ENCODE measurements around the gene NEUROD4.

Gene NEUROD4

DNA sequence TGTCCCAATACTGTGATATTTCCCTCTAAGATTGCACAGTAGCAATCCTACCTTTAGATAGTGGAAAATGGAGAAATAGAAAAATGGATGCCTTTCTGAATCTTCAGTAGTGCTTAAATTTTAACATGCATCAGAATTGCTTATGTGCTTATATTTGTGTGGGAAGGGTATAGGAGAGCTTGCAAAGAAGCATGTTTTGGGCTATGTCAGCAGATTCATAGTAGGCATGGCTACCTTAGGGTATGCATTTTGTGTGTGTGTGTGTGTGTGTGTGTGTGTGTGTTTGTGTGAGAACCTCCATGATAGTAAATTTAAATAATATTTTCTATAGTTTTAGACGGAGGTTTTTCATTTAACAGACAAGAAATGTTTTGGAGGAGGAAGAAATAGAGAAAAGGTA, 38.3 kb downstream of the NEUROD4 start:
- DNase-seq (ENCODE audit: low read depth in 3 of 3, low spot score in 1 of 3) = no peak

DNA sequence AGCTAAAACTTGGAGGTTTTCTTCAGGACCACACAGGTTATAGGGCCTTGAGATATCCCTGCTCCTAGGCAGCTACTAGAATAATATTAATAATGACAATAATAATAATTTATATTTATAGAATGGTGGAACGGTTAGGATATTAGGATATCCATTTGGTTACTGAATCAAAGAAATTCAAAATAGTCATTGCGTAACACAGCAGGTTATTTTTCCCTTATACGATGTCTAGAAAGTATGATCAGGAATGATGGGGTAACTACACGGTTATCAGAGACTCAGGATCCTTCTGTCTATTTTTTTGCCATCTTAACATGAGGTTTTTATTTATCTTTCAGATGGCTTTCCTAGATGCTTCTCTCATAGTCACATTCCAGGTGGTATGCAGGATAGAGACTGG, 39.0 kb downstream of the NEUROD4 start:
- DNase-seq (ENCODE audit: low read depth in 3 of 3, low spot score in 1 of 3) = no peak

DNA sequence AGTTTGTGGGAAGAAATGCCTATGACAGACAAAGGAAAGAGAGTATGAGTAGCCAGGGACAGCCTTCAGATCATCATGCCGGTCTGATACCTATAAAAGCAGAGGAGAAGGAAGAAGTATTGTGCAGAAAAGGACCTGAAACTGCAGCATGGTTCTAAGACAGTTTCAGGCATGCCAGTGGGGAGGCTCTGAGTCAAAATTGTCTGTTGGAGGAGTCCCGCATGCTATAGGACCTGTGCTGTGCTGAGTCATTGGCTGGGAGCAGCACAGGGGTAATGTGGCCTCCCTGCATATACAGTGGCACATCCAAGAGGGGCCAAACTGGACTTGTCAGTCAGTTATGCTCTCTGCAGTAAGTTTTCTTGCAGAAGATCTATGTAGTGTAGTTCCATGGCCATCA, 40.7 kb downstream of the NEUROD4 start:
- no peak for DNase-seq (ENCODE audit: low read depth in 3 of 3, low spot score in 1 of 3)

DNA sequence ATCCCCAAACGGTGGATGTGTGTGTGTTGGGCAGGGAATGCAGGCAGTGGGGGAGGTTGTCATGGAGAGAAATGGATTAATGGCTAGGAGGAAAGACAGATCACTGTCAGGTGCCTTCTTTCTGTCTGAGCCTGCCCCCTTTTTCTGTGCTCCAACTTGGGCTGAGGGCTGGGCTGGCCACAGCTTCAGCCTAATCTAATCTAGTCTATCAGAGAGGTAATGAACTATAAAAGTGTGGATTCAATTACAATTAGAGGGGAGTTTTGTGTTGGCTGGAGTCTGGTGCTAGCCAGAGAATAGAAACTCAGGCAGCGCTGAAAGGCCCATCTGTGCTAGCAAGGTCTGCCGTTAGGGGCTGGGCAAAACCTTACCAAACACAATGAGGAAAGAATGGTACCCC, 41.2 kb downstream of the NEUROD4 start:
- no peak for DNase-seq (ENCODE audit: low read depth in 3 of 3, low spot score in 1 of 3)

DNA sequence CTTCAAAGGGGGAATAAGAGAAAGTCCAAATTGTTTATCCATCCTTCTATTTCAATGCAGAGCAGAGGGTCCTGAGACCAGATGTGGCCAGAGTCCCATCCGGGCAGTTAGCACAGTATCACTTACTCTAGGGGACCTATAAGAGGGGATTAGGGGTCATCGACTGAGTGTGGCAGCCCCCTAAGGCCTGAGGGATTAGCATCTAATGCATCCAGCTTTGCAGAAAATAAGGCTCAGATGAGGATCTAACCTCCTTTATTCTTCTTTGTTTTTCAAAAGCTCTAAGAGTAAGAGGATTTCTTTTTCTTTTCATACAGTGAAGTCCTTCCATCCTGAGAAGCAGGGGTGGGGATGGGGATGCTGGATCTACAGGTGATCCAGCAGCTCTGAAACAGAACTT, 43.5 kb downstream of the NEUROD4 start:
- DNase-seq (ENCODE audit: low read depth in 3 of 3, low spot score in 1 of 3) = no peak

DNA sequence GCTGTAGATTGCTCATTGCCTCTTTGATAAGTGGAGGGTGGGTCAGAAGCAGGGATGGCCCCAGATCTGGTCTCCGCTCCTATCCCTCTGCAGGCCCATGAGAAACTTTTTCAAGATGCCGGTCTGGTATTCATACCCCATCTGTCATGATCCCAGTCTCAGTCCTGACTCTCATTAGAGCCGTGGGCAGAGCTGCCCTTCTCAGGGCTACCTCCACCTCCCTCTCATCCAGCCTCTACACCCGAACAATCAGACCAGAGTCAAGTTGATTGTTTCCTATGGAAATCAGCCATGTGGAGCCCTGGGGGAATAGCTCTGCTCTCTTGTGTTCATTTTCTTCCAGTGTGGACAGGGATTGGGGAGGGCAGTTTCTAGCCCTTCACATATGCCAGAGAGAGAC, 45.8 kb downstream of the NEUROD4 start:
- no peak for DNase-seq (ENCODE audit: low read depth in 3 of 3, low spot score in 1 of 3)

DNA sequence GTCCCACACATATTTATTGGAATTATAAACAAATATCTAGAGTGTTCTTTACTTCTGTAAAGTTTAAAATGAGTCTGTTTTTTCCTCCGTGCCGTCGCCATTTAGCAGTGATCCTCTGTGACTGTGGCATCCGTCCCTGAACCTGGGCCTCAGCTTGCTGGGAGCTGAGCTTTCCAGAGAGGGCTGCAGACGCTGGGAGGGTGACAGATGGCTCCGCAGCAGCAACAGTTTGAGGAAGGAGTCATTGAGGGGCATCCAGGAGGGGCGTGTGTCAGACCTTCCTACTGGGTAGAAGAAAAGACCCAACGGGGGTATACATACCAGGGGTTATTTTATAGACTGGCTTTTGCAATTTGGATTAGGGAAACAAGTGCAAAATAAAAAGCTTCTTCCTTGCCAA, 47.9 kb downstream of the NEUROD4 start:
- DNase-seq (ENCODE audit: low read depth in 3 of 3, low spot score in 1 of 3) = no peak

DNA sequence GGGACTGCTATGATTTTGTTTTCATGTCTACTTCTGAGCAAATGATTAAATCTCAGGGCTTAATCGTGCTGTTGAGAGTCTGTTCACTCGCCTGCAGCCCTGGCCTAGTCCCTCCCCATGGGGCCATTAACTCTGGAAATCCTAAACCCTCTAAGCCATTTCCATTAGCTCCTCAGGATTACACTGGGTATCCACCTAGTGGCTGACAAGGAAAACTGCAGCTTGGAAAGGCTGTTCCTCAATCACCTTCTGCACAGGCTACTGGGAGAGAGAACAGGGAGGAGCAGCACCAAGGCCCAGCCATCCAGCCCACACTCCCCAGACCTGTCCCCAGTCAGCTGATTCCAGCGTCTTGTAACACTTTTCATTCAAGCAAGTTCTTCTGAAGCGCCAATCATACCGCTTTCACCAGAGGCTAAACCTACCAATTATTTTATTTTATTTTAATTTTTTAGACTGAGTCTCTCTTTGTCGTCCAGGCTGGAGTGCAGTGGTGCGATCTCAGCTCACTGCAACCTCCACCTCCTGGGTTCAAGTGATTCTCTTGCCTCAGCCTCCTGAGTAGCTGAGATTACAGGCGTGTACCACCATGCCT, 48.7 kb downstream of the NEUROD4 start:
- DNase-seq (ENCODE audit: low read depth in 3 of 3, low spot score in 1 of 3) = no peak

DNA sequence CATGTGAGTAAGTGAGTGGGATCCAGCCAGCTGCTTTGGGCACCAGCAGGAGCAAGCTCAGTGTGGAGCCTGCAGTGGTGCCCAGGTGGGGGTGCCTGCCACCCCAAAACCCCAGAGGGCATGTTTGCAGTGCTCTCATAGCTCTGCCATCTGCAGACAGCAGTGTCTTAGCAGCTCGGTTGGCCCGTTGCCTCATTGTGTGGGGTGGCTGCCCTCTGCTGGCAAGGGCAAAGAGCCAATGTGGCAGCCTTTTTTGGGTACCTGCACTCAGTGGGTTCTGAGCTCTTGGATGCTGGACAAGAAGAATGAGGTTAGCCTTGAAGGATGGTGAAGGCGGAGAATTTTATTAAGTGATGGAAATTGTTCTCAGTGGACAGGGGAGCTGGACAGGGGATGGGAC, 52.3 kb downstream of the NEUROD4 start:
- peak; percentile 53 to 64 (median 54) for DNase-seq (ENCODE audit: low read depth in 3 of 3, low spot score in 1 of 3)

DNA sequence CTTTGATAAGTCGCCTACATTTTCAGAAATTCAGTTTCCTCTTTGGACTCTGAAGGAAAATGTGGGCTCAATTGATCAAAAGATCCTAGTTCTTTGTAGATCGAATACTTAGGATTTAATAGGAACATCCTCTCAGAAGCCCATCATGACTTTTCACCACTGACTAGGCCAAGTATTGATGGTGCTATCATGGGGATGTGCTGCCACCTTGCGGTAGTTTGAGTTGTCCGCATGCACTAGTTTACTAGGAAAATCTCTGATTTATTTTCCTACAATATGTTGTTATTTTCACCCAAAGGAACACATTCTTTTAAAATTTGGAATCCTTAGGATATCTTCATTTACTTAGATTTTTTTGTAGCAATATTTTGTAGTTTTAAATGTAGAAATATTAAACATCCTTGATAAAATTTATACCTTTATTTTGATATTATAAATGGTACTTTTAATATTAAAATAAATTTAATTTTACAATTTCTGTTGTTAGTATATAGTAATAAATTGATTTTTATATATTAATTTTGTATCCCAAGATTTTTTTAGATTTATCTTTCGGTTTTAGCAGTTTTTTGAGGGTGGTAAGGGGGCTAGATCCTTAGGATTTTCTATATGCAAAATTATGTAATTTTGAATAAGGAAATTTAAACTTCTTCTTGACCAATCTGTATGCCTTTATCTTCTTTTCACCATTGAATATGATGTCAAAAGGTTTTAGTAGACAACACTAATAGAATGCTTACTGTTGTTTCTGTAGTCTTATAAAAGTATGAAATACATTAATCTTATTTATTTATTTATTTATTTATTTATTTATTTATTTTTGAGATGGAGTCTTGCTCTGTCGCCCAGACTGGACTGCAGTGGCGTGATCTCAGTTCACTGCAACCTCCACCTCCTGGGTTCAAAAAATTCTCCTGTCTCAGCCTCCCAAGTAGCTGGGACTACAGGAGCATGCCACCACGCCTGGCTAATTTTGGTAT, 53.6 kb downstream of the NEUROD4 start:
- peak; percentile 48 to 68 (median 55) for DNase-seq (ENCODE audit: low read depth in 3 of 3, low spot score in 1 of 3)

DNA sequence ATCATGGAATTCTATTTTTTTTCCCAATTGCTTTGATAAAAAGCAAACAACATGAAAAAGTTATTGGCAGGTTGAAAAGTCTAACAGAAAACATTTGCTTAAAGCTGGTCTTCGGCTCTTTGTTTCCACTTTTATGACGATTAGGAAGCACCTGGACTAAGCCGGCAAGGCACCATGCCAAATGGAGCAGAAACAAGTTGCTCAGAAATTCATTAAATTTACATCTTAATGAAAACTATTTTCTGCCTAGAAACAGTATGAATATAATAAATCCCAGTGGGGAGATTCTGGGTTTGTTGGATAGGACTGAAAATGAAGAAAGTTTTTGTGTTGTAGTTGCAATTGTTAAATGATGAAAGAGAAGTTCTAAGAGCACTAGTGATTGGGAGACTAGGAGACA, 55.0 kb downstream of the NEUROD4 start:
- DNase-seq (ENCODE audit: low read depth in 3 of 3, low spot score in 1 of 3) = no peak
